ENCODE results near the gene PKM.
A peak's percentile ranks its signal among the peaks of the same experiment; 100 is the strongest.
"Not testable (repeated sequence)": the region's sequence is repeated elsewhere in the genome, so short reads cannot be mapped to it uniquely, and the experiment has no call there.

Gene PKM

DNA sequence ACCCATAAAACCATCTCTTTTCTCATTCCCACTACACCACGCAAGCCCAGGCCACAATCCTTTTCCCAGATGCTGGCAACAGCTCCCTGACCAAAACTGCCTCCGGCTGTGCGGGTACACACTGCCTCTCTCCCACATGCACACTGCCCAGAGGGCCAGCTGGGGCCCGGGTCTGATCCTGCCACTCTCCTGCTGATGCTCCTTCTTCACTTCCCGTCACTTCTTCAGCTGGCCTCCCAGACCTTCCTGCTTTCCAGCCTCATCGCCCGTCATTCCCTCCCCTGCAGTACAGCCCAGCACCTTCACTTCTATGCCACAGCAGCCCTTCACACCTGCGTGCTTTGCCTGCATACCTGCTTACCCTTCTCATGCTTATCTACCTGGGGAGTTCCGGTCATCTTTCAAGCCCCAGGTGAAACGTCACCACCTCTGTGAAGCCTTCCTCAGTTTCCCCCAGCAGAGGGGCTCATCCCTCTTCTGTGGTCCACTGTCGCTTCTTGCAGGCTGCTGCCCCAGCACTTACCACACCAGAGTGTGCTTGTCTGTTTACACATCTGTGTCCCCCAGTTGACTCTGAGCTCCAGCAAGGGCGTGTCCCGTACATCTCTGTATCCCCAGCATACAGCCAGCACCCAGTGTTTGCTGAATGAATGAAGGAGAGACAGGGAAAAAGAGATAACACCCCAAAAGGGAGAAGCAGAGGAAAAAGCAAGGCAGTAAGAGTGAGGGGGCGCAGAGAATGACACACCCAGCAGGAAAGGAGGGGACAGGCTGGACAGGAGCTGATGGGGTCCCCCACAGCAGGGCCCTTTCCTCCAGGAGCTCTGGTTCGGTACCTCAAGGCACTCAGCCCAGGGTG, 55.6 kb downstream of the PKM start:
- DNase-seq = no peak

DNA sequence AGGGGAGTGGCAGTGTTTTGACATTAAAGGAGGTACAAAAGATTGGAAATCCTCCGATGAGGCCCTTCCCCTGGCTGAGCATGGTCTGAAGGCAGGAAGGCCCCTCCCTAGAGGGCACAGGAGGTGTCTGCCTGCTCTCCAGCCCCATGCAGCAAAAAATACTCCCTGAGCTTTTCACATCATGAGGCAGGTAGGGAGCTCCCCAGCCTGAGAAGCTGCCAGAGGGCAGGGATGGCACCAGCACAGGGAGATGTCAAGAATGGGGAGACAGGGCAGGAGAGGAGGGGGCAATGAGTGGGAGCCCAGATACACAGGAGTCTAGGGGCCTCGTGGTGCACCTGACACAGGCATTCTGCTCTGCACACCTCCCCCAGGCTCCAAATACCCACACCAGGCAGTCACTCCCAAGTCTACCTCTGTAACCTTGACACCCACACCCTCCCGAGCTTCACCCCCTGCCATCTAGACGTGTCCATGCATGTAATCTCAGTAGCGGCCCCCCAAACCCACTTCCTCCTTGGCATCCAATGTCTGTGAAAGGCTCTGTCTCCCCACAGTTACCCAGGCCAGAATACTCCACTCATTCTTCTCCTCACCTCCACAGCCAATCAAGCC, 56.3 kb downstream of the PKM start:
- no peak for DNase-seq

DNA sequence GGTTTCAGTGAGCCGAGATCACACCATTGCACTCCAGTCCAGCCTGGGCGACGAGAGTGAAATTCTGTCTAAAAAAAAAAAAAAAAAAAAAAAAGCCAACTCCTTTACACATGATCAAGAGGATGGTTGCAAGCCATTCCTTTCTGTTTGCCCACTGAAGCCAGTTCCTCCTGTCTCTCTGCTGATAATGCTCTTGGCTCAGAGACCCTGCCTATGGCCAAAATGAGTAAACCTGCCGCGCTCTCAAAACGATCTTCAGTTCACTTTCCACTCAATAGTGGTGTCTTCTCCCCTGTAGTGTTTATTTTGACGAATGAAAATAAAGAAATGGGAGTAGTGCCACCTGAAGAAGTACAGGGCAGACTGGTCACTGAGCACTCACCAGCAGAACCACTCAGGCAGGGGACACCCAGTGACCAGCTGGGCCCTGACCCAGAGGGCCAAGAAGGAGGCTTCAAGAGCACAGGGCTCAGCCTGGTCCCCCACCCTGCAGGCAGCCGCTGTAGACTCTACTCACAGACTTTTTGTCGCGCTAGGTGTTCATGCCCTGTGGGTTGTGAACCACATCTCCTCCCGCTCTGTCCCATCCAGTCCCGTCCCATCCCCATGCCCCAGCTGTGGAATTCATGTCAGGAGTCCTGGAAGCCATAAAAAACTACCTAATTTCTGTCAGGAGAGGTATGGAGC, 57.0 kb downstream of the PKM start:
- no peak for DNase-seq

DNA sequence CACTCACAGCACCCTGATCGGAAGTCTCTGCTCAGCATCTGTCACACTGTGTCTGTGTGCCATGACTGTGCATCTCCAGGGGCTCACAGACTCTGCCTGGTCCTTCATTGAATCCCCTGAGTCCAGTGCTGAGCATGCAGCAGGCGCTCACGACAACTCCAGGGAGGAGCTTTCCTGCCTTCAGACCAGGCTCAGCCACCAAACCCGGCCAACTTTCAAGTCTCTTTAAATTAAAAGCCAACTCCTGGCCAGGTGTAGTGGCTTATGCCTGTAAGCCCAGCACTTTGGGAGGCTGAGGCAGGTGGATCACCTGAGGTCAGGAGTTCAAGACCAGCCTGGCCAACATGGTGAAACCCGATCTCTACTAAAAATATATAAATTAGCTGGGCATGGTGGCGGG, 57.6 kb downstream of the PKM start:
- no peak for DNase-seq

DNA sequence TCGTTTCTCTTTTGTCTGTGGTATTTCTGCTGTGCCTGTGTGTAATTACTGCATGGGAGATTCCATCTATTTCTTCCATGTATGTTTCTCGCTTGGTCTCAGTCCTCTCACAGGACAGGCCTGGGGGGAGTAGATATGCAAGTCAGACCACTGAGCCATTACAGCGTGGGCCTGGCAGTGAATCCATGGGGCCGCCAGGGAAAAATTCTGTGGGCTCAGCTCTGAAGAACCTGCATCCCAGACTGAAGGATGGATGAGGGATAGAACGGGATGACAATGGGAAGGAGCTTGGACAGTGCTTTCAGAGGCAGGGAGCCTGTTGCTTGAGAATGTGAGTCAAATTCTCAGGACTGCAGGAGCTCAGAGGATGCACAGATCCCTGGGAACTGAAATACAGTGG, 58.2 kb downstream of the PKM start:
- no peak for DNase-seq

DNA sequence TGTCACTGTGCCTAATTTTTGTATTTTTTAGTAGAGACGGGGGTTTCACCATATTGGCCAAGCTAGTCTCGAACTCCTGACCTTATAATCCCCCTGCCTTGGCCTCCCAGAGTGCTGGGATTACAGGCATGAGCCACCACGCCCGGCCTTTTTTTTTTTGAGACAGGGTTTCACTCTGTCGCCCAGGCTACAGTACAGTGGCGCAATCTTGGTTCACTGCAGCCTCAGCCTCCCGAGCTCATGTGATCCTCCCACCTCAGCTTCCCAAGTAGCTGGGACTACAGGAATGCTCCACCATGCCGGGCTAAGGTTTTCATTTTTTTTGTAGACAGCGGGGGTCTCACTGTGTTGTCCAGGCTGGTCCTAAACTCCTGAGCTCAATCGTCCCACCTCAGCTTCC, 59.0 kb downstream of the PKM start:
- not testable (repeated sequence) for DNase-seq

DNA sequence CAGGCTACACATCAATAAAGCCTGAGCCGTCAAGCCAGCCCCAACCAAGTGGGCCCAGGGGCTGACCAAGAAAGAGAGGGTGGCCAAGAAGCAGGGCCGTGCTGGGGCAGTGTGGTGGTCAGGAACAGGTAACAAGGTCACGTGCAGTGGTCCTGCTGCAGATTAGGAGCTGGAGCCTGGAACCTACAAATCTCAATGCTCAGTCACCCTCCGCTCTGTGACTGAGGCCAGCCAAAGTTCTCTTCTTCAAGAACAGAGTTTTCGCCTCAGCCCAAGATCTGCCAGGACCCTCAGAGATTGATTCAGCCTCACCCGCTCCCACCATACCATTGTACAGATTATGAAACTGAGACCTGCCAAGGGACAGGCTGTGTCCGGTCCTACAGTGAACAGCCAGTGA, 60.3 kb downstream of the PKM start:
- no peak for DNase-seq

DNA sequence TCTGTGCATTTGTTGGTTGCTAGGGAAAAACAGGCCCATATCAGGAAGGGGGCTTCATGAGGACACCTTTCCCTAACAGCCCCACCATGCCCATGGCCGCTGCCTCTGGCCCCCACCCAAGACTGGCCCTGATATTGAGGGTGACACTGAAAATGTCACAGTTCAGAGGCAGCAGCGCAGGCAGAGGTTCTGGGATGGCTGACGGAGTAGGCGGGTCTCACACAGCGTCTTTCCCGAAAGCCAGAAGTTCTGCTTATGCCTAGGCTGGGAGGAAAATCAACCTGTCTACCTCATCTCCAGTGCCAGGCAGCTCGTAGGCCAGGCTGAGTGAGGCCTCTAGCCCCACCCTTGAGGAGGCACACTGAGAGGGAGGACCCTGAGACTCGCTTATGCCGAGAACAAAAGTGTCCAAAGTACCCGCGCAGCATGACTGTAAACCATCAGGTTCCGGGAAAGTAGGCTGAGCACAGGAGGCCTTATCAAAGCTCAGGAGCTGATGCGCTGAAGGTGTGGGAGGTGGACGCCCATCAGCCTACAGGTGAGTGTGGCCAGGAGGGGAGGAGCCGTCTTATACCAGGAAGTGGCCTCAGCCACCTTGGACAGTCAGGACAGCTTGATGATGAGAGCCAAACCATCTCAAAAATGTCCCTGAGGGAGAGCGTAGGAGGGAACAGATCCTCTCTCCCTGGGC, 60.9 kb downstream of the PKM start:
- no peak for DNase-seq

DNA sequence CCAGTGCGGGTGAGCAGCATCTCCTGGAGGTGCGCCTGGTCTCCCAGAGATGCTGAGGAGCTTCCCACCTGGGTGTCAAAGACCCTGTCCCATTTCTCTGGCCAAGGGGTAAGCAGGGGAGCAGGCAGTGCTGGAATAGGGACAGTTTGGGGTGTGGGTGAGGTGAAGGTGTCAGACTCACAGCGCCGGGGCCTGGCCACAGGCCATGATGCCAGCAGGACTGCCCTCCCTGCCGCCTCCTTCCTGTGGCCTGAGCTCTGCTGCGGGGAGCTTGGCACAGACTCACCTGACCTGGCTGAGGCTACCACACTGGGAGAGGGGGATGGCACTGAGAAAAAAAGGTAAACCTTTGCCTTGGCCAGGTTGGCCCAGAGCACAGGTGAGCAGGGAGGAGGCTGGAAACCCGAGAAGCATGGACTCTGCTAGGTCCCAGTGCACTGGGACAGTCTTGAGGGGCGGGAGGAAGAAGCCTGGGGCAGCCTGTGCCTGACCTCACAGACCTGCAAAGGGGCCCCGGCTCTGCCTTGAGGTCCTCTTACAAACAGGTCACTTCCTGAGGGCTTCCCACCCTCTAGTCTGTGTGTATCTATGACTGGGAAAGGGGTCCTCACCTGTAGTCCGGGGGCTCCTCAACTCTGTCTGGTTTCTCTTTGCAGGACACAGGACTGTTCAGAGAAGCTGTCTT, 61.6 kb downstream of the PKM start:
- no peak for DNase-seq

DNA sequence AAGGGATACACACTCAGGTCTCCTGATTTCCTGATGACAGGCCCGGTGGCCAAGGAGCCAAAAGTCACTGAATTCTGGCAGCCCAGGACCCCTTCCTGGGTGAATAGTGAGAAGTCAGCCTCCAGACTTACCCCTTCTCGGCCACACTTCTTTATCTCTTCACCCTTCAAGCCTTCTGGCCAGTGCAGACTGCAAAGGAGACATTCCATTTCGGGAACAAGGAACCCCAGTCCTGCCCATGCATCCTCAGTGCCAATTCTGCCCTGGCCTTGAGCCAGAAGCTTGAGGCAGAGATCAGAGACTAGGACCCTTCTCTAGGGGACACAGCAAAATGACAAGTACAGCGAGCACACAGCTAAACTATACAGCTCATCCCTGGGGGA, 62.2 kb downstream of the PKM start:
- no peak for DNase-seq

DNA sequence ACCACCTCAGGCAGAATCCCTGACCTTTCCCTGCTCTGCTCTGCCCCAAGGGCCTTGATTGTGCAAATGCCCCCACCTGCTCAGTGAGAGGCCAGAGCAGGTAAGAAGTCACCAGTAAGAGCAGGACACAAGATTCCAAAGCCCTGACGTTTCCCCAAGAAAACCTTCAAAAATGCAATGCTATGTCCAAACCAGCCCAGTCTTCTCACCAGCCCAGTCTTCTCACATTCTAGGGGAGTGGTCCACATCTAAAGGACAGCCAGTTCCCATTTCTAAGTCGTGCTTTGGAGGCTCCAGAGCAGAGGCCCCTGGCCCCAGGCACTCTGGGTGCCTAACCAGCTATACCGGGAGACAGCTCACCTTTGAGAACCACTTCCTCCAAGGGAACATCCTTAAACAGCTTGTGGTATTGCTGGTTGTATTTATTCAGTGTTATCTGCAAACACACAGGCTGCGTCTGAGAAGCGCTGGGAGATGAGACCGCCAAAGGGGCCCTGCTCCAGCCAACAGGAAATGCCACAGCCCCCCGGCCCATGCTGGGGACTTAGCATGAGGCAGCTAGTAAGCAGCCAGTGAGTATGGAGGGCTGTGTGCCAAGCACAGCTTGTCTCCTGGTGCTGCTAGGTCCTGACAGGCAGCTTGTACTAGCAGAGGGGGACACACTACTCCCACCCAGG, 62.7 kb downstream of the PKM start:
- no peak for DNase-seq

DNA sequence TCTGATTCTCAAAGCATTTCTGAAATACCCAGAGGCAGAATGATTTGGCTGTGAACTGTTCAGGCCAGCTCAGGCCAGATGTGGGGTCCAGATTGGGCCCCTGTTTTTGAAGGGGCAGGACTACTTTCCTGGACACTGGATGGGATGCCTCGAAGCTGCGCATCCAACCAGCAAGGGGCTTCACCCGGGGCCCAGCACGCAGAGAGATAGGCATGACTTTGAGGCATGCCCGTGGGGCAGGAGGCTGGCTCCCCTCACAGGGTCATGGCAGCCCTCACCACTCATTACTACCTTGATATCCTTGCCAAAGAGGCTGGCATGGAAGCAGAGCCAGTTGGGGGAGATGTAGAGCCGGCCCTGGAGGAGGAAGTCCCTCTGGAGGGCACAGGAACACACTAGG, 63.5 kb downstream of the PKM start:
- DNase-seq = no peak

DNA sequence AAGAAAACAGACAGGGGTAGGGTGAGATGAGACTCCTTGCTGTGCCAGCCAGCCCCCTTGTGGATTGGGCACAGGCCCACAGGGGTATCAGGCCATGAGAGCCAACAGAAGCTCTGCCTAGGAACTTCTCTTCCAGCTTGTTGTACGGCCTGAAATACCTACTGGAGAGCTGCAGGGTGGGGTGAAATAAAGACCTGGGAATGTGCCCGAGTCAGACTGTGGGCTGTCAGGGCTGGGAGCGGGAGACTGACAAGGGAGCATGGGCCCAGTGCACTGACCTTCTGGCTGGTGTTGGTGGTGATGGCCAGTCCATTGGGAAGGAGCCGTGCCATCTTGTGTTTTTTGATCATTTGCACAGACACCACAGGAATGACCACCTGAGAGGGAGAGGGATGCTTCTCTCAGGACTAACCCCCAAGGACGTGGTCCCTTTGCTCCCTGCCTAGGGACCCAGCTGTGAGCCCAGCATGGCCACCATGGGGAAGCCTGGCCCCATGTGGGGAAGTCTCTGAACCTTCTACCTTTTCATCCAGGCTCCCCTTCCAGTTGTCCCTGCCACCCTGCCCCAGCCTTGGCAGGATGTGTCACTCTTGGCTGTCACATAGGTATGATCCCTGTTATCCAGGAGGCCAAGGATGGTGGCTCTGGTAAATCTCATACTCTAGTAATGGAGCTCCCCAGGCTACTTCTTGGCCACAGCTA, 64.1 kb downstream of the PKM start:
- no peak for DNase-seq

DNA sequence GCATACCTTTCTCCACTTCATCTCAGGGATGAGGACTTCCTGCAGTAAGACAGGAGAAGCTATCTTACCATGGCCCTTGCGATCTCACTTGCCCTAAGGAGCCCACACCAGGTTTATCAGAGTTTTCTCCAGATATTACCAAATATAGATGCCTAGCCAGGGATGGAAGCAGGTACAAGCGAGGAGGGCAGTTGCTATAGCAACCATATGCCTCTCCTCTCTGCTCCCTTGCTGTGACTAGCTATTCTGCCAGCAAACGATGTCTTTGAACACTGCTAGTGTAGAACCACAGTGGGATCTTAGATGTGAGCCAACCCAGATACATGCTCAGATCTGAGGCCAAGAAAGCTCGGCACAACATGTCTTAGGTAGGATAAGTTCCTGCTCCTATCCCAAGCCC, 67.3 kb downstream of the PKM start:
- no peak for DNase-seq

DNA sequence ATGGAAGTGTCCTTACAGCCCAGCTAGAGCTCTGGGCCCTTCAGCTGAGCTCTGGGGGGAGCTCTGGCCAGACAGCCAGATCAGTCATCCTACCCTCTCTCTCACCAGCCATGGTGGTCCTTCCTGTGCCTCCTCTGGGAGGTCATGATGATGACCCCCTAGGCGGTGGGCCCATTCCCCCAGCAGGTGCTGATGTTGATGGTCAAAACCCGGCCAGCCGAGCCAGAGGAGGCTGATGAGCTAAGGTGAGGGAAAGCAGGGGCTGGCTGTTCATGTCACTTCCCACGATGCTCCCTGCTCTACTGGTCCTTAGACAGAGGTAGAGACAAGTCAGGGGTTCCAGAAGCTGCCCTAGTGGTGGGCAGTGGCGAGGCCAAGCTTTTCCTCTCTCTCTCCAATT, 68.4 kb downstream of the PKM start:
- DNase-seq = no peak

DNA sequence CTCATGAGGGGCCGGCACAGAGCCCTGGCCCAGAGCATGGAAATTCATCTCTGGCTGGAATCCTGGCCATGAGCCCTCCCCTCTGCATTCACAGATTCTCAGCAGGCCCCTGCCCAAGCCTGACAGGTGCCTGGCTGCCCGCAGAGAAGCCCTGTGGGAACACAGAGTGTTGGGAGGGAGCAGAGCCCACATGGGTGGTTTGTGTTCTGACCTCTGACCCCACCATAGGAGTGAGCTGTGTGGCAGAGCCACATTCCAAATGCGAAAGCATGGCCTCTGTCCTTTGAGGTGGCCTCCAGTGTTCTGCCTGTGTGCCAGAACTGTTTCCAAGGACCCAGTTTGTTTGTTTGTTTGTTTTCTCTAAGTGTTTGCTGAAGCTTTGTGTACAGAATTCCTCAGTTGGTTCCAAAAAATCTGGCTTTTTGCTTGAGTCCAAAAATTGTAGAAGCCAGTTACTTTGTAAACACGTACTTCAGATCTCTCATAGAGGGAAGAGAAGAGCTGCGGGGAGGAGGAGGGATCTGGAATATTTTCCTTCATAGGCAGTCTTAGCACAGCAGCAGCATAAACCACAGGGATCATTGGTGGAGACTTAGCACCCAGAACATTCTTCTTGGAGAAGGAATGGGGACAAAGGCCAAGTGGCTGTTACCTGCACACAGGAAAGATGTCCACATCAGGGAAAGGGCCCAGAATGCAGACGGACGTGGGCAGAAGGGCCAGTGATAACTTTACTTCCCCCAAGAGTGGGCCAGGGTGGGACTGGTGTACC, 69.4 kb downstream of the PKM start:
- DNase-seq = no peak

DNA sequence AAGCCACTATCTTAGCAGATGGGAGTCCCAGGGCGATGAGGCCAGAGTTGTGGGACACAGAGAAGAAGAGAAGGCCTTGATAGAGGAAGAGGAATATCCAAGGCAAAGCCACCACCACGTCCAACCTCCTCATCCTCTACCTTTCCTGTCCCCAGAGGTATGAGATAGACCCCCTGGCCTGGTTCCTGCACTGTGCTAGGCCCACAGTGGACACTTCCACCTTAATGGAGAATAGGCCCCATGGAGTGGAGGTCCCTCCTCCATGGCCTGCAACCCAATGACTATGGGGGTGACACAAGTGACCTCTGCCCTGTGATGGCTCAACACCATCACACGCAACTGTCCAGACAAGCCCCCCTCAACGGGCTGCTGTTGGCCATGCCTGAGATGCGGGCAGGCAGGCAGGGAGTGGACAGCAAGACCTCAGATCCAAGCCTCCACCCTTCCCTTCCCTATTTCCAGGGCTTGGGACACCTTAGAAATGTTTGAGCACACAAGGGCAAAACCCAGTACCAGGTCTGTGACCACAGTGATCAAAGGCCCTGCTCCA, 70.2 kb downstream of the PKM start:
- DNase-seq = no peak

DNA sequence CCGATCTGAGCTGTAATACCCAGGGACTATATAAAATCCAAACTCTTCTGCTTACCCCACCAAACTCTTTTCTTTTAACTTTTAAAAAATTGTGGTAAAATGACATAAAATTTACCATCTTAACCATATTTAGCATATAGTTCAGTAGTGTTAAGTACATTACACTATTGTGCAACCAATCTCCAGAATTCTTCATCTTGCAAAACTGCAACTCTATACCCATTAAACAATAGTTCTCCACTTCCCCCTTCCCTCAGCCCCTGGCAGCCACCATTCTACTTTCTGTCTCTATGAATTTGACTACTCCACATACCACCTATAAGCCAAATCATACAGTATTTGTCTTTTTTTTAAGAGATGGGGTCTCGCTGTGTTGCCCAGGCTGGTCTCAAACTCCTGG, 74.1 kb downstream of the PKM start:
- no peak for DNase-seq

DNA sequence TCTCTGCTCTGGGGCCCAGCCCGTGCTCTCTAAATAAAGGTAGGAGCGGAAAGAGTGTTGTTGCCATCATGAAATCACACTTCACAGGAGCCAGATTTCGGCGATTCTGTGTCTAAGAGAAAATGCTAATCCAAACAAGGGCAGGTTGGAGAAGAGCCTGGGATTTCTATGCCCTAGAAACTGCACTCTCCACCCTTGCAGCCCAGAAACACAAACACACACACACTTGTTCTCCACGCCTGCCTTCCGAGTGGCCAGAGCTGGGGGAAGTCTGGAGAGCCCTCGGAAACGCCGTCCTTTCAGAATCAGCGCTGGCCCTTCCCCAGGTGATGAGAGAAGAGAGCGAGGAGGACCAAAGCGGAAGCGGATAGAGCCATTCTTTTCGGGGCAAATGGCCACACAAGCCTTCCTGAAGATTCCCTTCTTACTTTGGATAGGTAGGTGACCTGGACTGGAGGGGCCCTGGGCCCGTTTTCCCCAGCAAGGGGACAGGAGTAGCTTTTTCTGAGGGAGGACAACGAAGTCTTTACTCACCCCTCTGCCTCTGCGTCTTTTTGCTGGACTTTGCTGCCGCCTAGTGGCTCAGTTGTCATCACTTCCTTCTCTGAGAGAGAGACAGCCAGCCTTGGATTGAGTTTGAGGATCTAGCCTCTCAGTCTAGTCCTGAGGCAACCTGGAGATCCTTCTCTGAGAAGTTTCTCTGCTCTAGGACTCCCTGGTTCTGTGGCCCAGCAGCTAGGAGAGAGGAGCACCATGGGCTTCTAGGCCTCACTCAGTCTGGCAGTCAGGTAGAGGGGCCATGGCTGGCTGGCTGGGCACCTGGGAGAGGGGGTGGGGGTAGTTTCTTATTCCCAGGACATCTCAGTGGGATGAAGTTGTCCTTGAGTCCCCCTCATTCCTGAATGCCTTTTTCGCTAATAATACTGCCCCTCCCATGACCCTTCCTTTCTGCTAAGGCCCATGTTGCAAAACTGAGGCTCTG, 75.1 kb downstream of the PKM start:
- peak; percentile 82 for DNase-seq

Data from activated CD4-positive, alpha-beta T cell treated with anti-CD3 and anti-CD28 coated beads, Interleukin-2, amount 50 U/mL, for 1 hour (primary cell).